HepG2 (cell line): ENCODE measurements around the gene TRAP1. TPM values are rescaled to one million over a fixed set of nuclear protein-coding genes. Genes with fewer than 3 reads are reported as not detected.

Experiments
- ATAC-seq: fragments of 200-7000 bp; cut with Tn5 transposase; 3 replicates; pipeline ENCODE4 v1.9.1; 2020; ENCODE audit warnings: mild to moderate bottlenecking, moderate library complexity
- BruUV-seq: library from RNA; stranded (reverse); fragments of 400-500 nt; replicated peaks from 2 replicates; lab custom pipeline; 2021; lab: Mats Ljungman, UMichigan
- CTCF ChIA-PET: fragments of 300-600 bp; formaldehyde crosslinking; extraction: SDS; loops from one replicate; lab custom pipeline; 2021; ENCODE audit warnings: low total read pairs, inconsistent platforms, low intra/inter-chr PET ratio; lab: Yijun Ruan, JAX
- POLR2A ChIA-PET: fragments of 350-600 bp; sonication (Branson Sonifier 250); formaldehyde crosslinking; loops from one replicate; lab custom pipeline; 2020; ENCODE audit warnings: antibody characterized with exemption, inconsistent platforms; lab: Yijun Ruan, JAX
- DNase-seq: peaks from one replicate; pipeline ENCODE4 v3.0.0-alpha.2; 2015; ENCODE audit warnings: low spot score
- FAIRE-seq: peaks from 3 replicates; lab custom pipeline; 2011; peaks lifted over from hg19 to GRCh38; lab: Jason Lieb, UNC
- H2AFZ ChIP-seq: one replicate; pipeline ENCODE4 v1.6.1; 2011; ENCODE audit warnings: low read length, inconsistent platforms
- H3K27ac ChIP-seq: fragments of 300-600 bp; 3 replicates; pipeline ENCODE4 v1.8.0; 2011; ENCODE audit warnings: mixed run types, mild to moderate bottlenecking, mixed read lengths, low read length, inconsistent platforms; ENCODE audit not compliant: insufficient read depth; ENCODE audit errors: extremely low read length
- H3K27me3 ChIP-seq, 2 experiments: fragments of 200-600 bp in 1 of 2; 2 replicates in 1 of 2; 3 replicates in 1 of 2; pipeline versions ENCODE4 v1.6.0 to v1.8.0; 2011; ENCODE audit warnings: low read length in 2 of 2, mild to moderate bottlenecking in 2 of 2, moderate library complexity in 2 of 2, inconsistent platforms in 1 of 2; ENCODE audit not compliant: insufficient read depth in 2 of 2, control insufficient read depth in 1 of 2
- H3K36me3 ChIP-seq, 2 experiments: fragments of 200-600 bp in 1 of 2; replicated peaks in 1 of 2; 2 replicates in 1 of 2; 3 replicates in 1 of 2; pipeline versions ENCODE4 v1.5.1 to v1.8.0; 2011; ENCODE audit warnings: low read length in 2 of 2, inconsistent platforms in 1 of 2; ENCODE audit not compliant: insufficient read depth in 2 of 2, control insufficient read depth in 1 of 2
- H3K4me1 ChIP-seq: 2 replicates; pipeline ENCODE4 v1.5.1; 2012; ENCODE audit warnings: low read length, inconsistent platforms; ENCODE audit not compliant: insufficient read depth
- H3K4me2 ChIP-seq: 2 replicates; pipeline ENCODE4 v1.6.0; 2011; ENCODE audit warnings: low read depth, low read length, inconsistent platforms
- H3K4me3 ChIP-seq, 3 experiments: fragments of 200-600 bp in 1 of 3; sonication (generic), shearing (Covaris generic) in 1 of 3; replicated peaks in 1 of 3; 2 replicates each; pipeline ENCODE4 v1.5.1; 2011 to 2016; ENCODE audit warnings: low read length in 3 of 3, inconsistent platforms in 2 of 3, low read depth in 2 of 3, mild to moderate bottlenecking in 2 of 3, control low read depth in 1 of 3, mixed read lengths in 1 of 3; ENCODE audit not compliant: insufficient read depth in 1 of 3
- H3K79me2 ChIP-seq: one replicate; pipeline ENCODE4 v1.6.1; 2011; ENCODE audit warnings: low read length, inconsistent platforms; ENCODE audit not compliant: insufficient read depth
- H3K9ac ChIP-seq: 2 replicates; pipeline ENCODE4 v1.6.0; 2011; ENCODE audit warnings: mild to moderate bottlenecking, low read depth, low read length, inconsistent platforms; ENCODE audit not compliant: insufficient read depth
- H3K9me3 ChIP-seq: 2 replicates; pipeline ENCODE4 v1.5.1; 2012; ENCODE audit warnings: mild to moderate bottlenecking, low read length
- H4K20me1 ChIP-seq: 2 replicates; pipeline ENCODE4 v1.6.0; 2011; ENCODE audit warnings: inconsistent platforms, mild to moderate bottlenecking, low read length, moderate library complexity; ENCODE audit not compliant: insufficient read depth
- HDAC2 ChIP-seq: sonication (generic); formaldehyde crosslinking; IDR thresholded peaks from 2 replicates; pipeline ENCODE4 v1.4.0; 2020; ENCODE audit warnings: missing genetic modification reagents
- STAG1 ChIP-seq: sonication (generic); formaldehyde crosslinking; IDR thresholded peaks from 2 replicates; pipeline ENCODE4 v1.4.0; 2020; ENCODE audit warnings: missing genetic modification reagents
- ZNF121 ChIP-seq: sonication (generic); formaldehyde crosslinking; IDR thresholded peaks from 2 replicates; pipeline ENCODE4 v1.5.0; 2020; ENCODE audit warnings: mild to moderate bottlenecking, missing genetic modification reagents
- ZNF75D ChIP-seq: sonication (generic); formaldehyde crosslinking; IDR thresholded peaks from 2 replicates; pipeline ENCODE4 v1.8.1; 2023; ENCODE audit warnings: missing genetic modification reagents, mild to moderate bottlenecking, borderline replicate concordance
- WGBS: methylation state at CpG from one replicate; pipeline ENCODE4 v1.1.6; 2017; ENCODE audit warnings: low lambda C conversion rate; 5-methylcytosine and 5-hydroxymethylcytosine counted together
- in situ Hi-C: cut with HindIII; loops from 2 replicates; pipeline ENCODE4 v1.10.0; 2017; ENCODE audit warnings: low pct_unique_long_range_greater_than_20kb; ENCODE audit not compliant: extremely low pct_ligation_motif_present
- intact Hi-C: fragments of 100-400 bp; cut with micrococcal nuclease; formaldehyde crosslinking; loops from one replicate; pipeline ENCODE4 v1.10.0; 2022; ENCODE audit not compliant: unreplicated experiment
- polyA plus RNA-seq, 8 experiments: library from polyadenylated mRNA; depleted of rRNA in 3 of 8; stranded (reverse) in 7 of 8; unstranded in 1 of 8; fragments of >200 nt; fragmentation: Illumina TruSeq in 4 of 8; extraction: Trizol in 4 of 8; gene quantifications; 2 replicates each; pipeline versions ENCODE4 v1.2.1 to v1.2.3, GENCODE V29; 2011 to 2016; ENCODE audit warnings: low read depth in 4 of 8, missing spikeins in 1 of 8, mixed read lengths in 1 of 8; ENCODE audit not compliant: insufficient read depth in 1 of 8
- total RNA-seq, 5 experiments: library from RNA; depleted of rRNA; stranded (reverse); fragments of >200 nt; fragmentation: Illumina TruSeq; extraction: Trizol; gene quantifications; 2 replicates each; pipeline ENCODE4 v1.2.3, GENCODE V29; 2016; ENCODE audit warnings: low read depth in 1 of 5
- TF ChIP-seq, protein P1 (sequence below): sonication (generic); formaldehyde crosslinking; IDR thresholded peaks from 2 replicates; pipeline ENCODE4 v1.5.0; 2020; ENCODE audit warnings: mild to moderate bottlenecking, missing genetic modification reagents, moderate library complexity

The TRAP1 gene
- total and polyA plus RNA-seq, 2 of the 13 experiments (the other 11 are each of a cell fraction or from before 2014, with no cell fraction given) = 127 to 240 TPM

DNA sequence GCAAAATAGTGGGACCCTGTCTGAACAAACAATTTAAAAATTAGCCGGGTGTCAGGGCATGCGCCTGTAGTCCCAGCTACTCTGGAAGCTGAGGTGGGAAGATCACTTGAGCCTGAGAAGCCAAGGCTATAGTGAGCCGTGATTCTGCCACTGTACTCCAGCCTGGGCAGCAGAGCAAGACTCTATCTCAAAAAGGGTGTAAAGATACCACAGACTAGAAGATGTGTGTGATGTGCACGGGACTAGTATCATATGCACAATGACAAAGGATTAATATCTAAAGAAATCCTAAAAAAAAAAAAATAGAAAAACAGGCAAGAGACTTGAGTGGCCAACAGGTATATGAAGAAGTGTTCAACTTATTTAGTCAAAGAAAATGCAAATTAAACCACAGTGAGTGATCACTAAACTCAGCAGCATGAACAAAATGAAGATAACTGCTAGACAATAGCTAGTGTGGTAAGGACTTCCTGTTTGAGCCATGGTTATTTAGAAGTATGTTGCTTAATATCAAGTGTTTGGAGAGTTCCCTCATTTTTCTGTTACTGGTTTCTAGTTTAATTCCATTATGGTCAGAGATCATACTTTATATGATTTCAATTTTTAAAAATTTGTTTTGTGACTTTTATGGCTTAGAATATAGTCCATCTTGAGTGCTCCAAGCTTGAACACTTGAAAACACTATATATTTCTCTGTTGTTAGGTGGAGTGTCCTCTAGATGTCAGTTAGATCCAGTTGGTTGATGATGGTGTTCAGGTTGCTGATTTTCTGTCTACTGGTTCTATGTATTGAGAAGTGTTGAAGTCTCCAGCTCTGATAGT, 91.2 kb downstream of the TRAP1 start:
- intact Hi-C loops (no loop called here), in situ Hi-C loops (no loop called here)
- DNase-seq (no peak), ATAC-seq (peak; percentile 30; the same call in 1 of the 3 replicates), FAIRE-seq (no peak)
- Histone ChIP-seq H3K27me3 (no peaks in the 10 kb centered on the region), H3K27ac (no peak overlapping the region), H3K36me3 (no peaks in the 10 kb centered on the region), H3K4me2 (no peak overlapping the region), H3K9me3 (no peaks in the 10 kb centered on the region), H2AFZ (no peak overlapping the region), H4K20me1 (no peaks in the 10 kb centered on the region), H3K4me3 (no peak overlapping the region), H3K9ac (no peak overlapping the region), H3K79me2 (peaks cover 6% of the 10 kb centered on the region), H3K4me1 (no peaks in the 10 kb centered on the region)
- no TSS peak for BruUV-seq
- CTCF ChIA-PET = no interaction called here
- TF ChIP-seq, protein P1, sequence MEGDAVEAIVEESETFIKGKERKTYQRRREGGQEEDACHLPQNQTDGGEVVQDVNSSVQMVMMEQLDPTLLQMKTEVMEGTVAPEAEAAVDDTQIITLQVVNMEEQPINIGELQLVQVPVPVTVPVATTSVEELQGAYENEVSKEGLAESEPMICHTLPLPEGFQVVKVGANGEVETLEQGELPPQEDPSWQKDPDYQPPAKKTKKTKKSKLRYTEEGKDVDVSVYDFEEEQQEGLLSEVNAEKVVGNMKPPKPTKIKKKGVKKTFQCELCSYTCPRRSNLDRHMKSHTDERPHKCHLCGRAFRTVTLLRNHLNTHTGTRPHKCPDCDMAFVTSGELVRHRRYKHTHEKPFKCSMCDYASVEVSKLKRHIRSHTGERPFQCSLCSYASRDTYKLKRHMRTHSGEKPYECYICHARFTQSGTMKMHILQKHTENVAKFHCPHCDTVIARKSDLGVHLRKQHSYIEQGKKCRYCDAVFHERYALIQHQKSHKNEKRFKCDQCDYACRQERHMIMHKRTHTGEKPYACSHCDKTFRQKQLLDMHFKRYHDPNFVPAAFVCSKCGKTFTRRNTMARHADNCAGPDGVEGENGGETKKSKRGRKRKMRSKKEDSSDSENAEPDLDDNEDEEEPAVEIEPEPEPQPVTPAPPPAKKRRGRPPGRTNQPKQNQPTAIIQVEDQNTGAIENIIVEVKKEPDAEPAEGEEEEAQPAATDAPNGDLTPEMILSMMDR (CRISPR knock-in tag) = 0 out of 2 replicates have a peak, but pooled peaks have one; percentile 17
- peak; percentile 28 for TF ChIP-seq STAG1
- TF ChIP-seq HDAC2 = no peak
- over 99% methylated on average over 4 of the region's 4 CpGs for WGBS
- POLR2A ChIA-PET = no interaction called here

DNA sequence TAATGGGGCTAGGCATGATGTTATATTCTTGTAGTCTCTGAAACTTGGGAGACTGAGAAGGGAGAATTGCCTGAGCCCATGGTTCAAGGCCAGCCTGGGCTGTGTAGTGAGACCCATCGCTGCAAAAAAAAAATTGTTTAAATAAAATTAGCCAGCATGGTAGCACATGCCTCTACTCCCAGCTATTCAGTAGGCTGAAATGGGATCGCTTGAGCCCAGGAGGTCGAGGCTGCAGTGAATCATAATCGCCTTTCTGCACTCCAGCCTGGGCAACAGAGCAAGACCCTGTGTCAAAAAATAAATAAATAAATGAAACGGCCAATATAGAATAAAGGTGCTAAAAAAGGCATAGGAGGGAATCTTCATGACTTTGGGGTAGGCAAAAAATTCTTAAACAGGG, 92.0 kb downstream of the TRAP1 start:
- no peak for DNase-seq
- in situ Hi-C loops = no loop called here
- intact Hi-C loops = no loop called here
- FAIRE-seq = no peak
- 91% methylated on average over 5 of the region's 5 CpGs for WGBS
- Histone ChIP-seq H2AFZ (no peak overlapping the region), H3K9me3 (no peaks in the 10 kb centered on the region), H3K4me3 (no peak overlapping the region), H3K9ac (no peak overlapping the region), H4K20me1 (no peaks in the 10 kb centered on the region), H3K27me3 (no peaks in the 10 kb centered on the region), H3K79me2 (peaks cover 6% of the 10 kb centered on the region), H3K4me2 (no peak overlapping the region), H3K36me3 (no peaks in the 10 kb centered on the region), H3K27ac (no peak overlapping the region), H3K4me1 (no peaks in the 10 kb centered on the region)
- no TSS peak for BruUV-seq
- ChIA-PET POLR2A (no interaction called here), CTCF (no interaction called here)
- ATAC-seq = no peak
- TF ChIP-seq ZNF121 (CRISPR knock-in tag) (0 out of 2 replicates have a peak, but pooled peaks have one; percentile 26), ZNF75D (CRISPR knock-in tag) (no peak)
